Stimulated activated CD8-positive, alpha-beta memory T cell treated with anti-CD3 and anti-CD28 coated beads, Interleukin-15, amount 100 ng/mL, for 48 hours (primary cell): ENCODE measurements around the gene KCNA3.
"Not testable (repeated sequence)": the region's sequence is repeated elsewhere in the genome, so short reads cannot be mapped to it uniquely, and the experiment has no call there.

Source experiments
- DNase-seq, 2 donors: peaks; one replicate each; pipeline ENCODE4 v3.0.0-alpha.2; 2020; ENCODE audit warnings: low read depth in 2 of 2

KCNA3 gene

GRCh38 chr1:110680036-110680735 lies 5.4 kb upstream of the KCNA3 start:
- no peak for DNase-seq

GRCh38 chr1:110677526-110677925 lies 2.8 kb upstream of the KCNA3 start:
- DNase-seq = no peak

GRCh38 chr1:110676970-110677369 lies 2.2 kb upstream of the KCNA3 start:
- no peak for DNase-seq

- DNase-seq = no peak
Observed at GRCh38 chr1:110675060-110675791, 486 bp upstream of the KCNA3 start.

GRCh38 chr1:110673805-110674336 lies 869 bp downstream of the KCNA3 start:
- DNase-seq = no peak

- DNase-seq = no peak
Observed at GRCh38 chr1:110673197-110673701, 1.5 kb downstream of the KCNA3 start.

- DNase-seq = no peak
Observed at GRCh38 chr1:110672753-110673108, 2.0 kb downstream of the KCNA3 start.

- peak; percentile 63 to 64 for DNase-seq
Observed at GRCh38 chr1:110672001-110672752, 2.6 kb downstream of the KCNA3 start.

- DNase-seq = no peak
Observed at GRCh38 chr1:110671361-110671760, 3.4 kb downstream of the KCNA3 start.

- no peak for DNase-seq
Observed at GRCh38 chr1:110668549-110668948, 6.2 kb downstream of the KCNA3 start.

- no peak for DNase-seq
Observed at GRCh38 chr1:110667776-110668175, 7.0 kb downstream of the KCNA3 start.

GRCh38 chr1:110663241-110663640 lies 11.5 kb downstream of the KCNA3 start:
- no peak for DNase-seq

GRCh38 chr1:110659559-110659958 lies 15.2 kb downstream of the KCNA3 start:
- DNase-seq = not testable (repeated sequence)

- no peak for DNase-seq
Observed at GRCh38 chr1:110657351-110657750, 17.4 kb downstream of the KCNA3 start.

- no peak for DNase-seq
Observed at GRCh38 chr1:110650609-110651008, 24.1 kb downstream of the KCNA3 start.

GRCh38 chr1:110648417-110648816 lies 26.3 kb downstream of the KCNA3 start:
- no peak for DNase-seq

GRCh38 chr1:110647254-110647891 lies 27.4 kb downstream of the KCNA3 start:
- no peak for DNase-seq

GRCh38 chr1:110645821-110646735 lies 28.7 kb downstream of the KCNA3 start:
- no peak for DNase-seq

GRCh38 chr1:110645211-110645610 lies 29.5 kb downstream of the KCNA3 start:
- DNase-seq = no peak

GRCh38 chr1:110643879-110644472 lies 30.8 kb downstream of the KCNA3 start:
- no peak for DNase-seq
